Subcutaneous adipose tissue (tissue), 4 donors: Measurements from ENCODE around the gene CNTD1. TPM values are rescaled to one million over a fixed set of nuclear protein-coding genes. Genes with fewer than 3 reads are reported as not detected.

Source experiments
- CTCF ChIP-seq: fragments of 450-650 bp; IDR thresholded peaks from one replicate; pipeline ENCODE4 v1.5.1; 2016; ENCODE audit warnings: low read depth, mild to moderate bottlenecking, control low read depth, antibody characterized with exemption, moderate library complexity
- total RNA-seq, 4 donors: library from RNA; depleted of rRNA; stranded (reverse); fragments of >200 nt; gene quantifications; one replicate each; pipeline ENCODE4 v1.1.0, GENCODE V29; 2016

CNTD1 gene
- total RNA-seq, 4 donors from 2014 or later: 0.44 to 0.68 TPM; not detected in 2

GRCh38 chr17:42760652-42761581 is 37.7 kb upstream of the CNTD1 start, which contains the start of gene RAMP2:
RAMP2 (plus strand) TSS chr17:42761227; CDS start chr17:42761262, 35 bp downstream.
- no peak for TF ChIP-seq CTCF

- TF ChIP-seq CTCF: no peak
Observed at GRCh38 chr17:42761638-42762037, 37.0 kb upstream of the CNTD1 start.

GRCh38 chr17:42766124-42766523 is 32.5 kb upstream of the CNTD1 start:
- TF ChIP-seq CTCF: no peak

GRCh38 chr17:42767512-42767911 is 31.1 kb upstream of the CNTD1 start:
- TF ChIP-seq CTCF: no peak

- TF ChIP-seq CTCF: no peak
Observed at GRCh38 chr17:42772945-42773289, 25.7 kb upstream of the CNTD1 start.

GRCh38 chr17:42773290-42774035 is 25.2 kb upstream of the CNTD1 start, which contains the start of gene VPS25:
VPS25 (plus strand) TSS chr17:42773449; CDS start chr17:42773476, 27 bp downstream.
- TF ChIP-seq CTCF: no peak
